Loucy (cell line): ENCODE data around the gene AKAP6.

Experiments
- H2AFZ ChIP-seq: fragments of 200-600 bp; sonication (generic); 2 replicates; pipeline ENCODE4 v1.6.0; 2016; ENCODE audit warnings: antibody characterized with exemption, mild to moderate bottlenecking, low read length, moderate library complexity
- H3F3A ChIP-seq: fragments of 200-600 bp; 2 replicates; pipeline ENCODE4 v1.6.0; 2016; ENCODE audit warnings: antibody characterized with exemption, low read depth, mild to moderate bottlenecking
- H3K27me3 ChIP-seq: fragments of 200-600 bp; sonication (generic); 2 replicates; pipeline ENCODE4 v1.6.1; 2014; ENCODE audit warnings: low read length, mild to moderate bottlenecking; ENCODE audit not compliant: insufficient read depth, poor library complexity, severe bottlenecking
- H3K36me3 ChIP-seq: fragments of 200-600 bp; sonication (generic); 2 replicates; pipeline ENCODE4 v1.6.1; 2016; ENCODE audit warnings: low read length; ENCODE audit not compliant: insufficient read depth
- H3K4me1 ChIP-seq: fragments of 200-600 bp; sonication (generic); 2 replicates; pipeline ENCODE4 v1.5.1; 2014; ENCODE audit warnings: low read length, mild to moderate bottlenecking; ENCODE audit not compliant: insufficient read depth, poor library complexity, severe bottlenecking
- H3K4me2 ChIP-seq: fragments of 200-600 bp; sonication (generic); 2 replicates; pipeline ENCODE4 v1.6.0; 2014; ENCODE audit warnings: antibody characterized with exemption, low read length, low read depth, mild to moderate bottlenecking; ENCODE audit not compliant: poor library complexity, severe bottlenecking
- H3K4me3 ChIP-seq: fragments of 200-600 bp; sonication (generic); 2 replicates; pipeline ENCODE4 v1.5.1; 2014; ENCODE audit warnings: low read length, mild to moderate bottlenecking, mixed read lengths; ENCODE audit not compliant: poor library complexity, severe bottlenecking
- H3K79me2 ChIP-seq: fragments of 200-600 bp; sonication (generic); 2 replicates; pipeline ENCODE4 v1.6.1; 2014; ENCODE audit warnings: low read length; ENCODE audit not compliant: insufficient read depth
- H3K9ac ChIP-seq: fragments of 200-600 bp; sonication (generic); 2 replicates; pipeline ENCODE4 v1.6.0; 2014; ENCODE audit warnings: mild to moderate bottlenecking, low read depth, low read length, moderate library complexity; ENCODE audit not compliant: poor library complexity, severe bottlenecking
- H3K9me2 ChIP-seq: fragments of 200-600 bp; sonication (generic); replicated peaks from 2 replicates; pipeline ENCODE4 v1.6.1; 2016; ENCODE audit warnings: low read depth, low read length, mixed read lengths
- H3K9me3 ChIP-seq: fragments of 200-600 bp; sonication (generic); 2 replicates; pipeline ENCODE4 v1.6.1; 2014; ENCODE audit warnings: mild to moderate bottlenecking, antibody characterized with exemption, low read length, low read depth; ENCODE audit not compliant: insufficient read depth
- H4K20me1 ChIP-seq: fragments of 200-600 bp; sonication (generic); 2 replicates; pipeline ENCODE4 v1.6.0; 2014; ENCODE audit warnings: antibody characterized with exemption, low read length, mild to moderate bottlenecking; ENCODE audit not compliant: insufficient read depth, poor library complexity, severe bottlenecking
- CTCF ChIP-seq: fragments of 200-600 bp; sonication (generic); conservative IDR thresholded peaks from 2 replicates; pipeline ENCODE4 v1.5.1; 2014; ENCODE audit warnings: mild to moderate bottlenecking, antibody characterized with exemption, low read length
- EZH2phosphoT487 ChIP-seq: fragments of 200-600 bp; IDR thresholded peaks from 2 replicates; pipeline ENCODE4 v1.6.1; 2018; ENCODE audit warnings: antibody characterized with exemption, mild to moderate bottlenecking, moderate library complexity, borderline replicate concordance

AKAP6 gene

GRCh38 chr14:32707742-32708500 lies 378.8 kb downstream of the AKAP6 start:
- H3K4me1 ChIP-seq, result no peaks in the 10 kb centered on the region

GRCh38 chr14:32709027-32709426 lies 379.9 kb downstream of the AKAP6 start:
- Histone ChIP-seq H3F3A (no peaks in the 10 kb centered on the region), H3K4me2 (no peak overlapping the region), H4K20me1 (no peaks in the 10 kb centered on the region), H3K36me3 (no peaks in the 10 kb centered on the region), H3K4me1 (no peaks in the 10 kb centered on the region), H2AFZ (no peak overlapping the region), H3K9ac (no peak overlapping the region), H3K27me3 (no peaks in the 10 kb centered on the region), H3K9me3 (no peaks in the 10 kb centered on the region), H3K4me3 (no peak overlapping the region), H3K9me2 (no peaks in the 10 kb centered on the region), H3K79me2 (no peaks in the 10 kb centered on the region)
- no peak for TF ChIP-seq CTCF

More at GRCh38 chr14:32707742-32708500, 378.8 kb downstream of the AKAP6 start:
- Histone ChIP-seq H3K9me2 (no peaks in the 10 kb centered on the region), H3K79me2 (no peaks in the 10 kb centered on the region), H2AFZ (no peak overlapping the region), H3K36me3 (no peaks in the 10 kb centered on the region), H3K9me3 (no peaks in the 10 kb centered on the region), H3F3A (no peaks in the 10 kb centered on the region), H3K9ac (no peak overlapping the region), H3K4me3 (no peak overlapping the region), H3K27me3 (no peaks in the 10 kb centered on the region), H4K20me1 (no peaks in the 10 kb centered on the region), H3K4me2 (no peak overlapping the region)
- TF ChIP-seq EZH2phosphoT487 (no peak), CTCF (no peak)

GRCh38 chr14:32710231-32710671 lies 381.2 kb downstream of the AKAP6 start:
- Histone ChIP-seq H3K4me1 (no peaks in the 10 kb centered on the region), H3K4me2 (no peak overlapping the region), H3K9me2 (no peaks in the 10 kb centered on the region), H3K79me2 (no peaks in the 10 kb centered on the region), H3K9me3 (no peaks in the 10 kb centered on the region), H3F3A (no peaks in the 10 kb centered on the region), H3K36me3 (no peaks in the 10 kb centered on the region), H3K27me3 (no peaks in the 10 kb centered on the region), H3K4me3 (no peak overlapping the region), H3K9ac (no peak overlapping the region), H2AFZ (no peak overlapping the region), H4K20me1 (no peaks in the 10 kb centered on the region)
- TF ChIP-seq CTCF, result no peak
